ENCODE measurements around the gene AGPAT3. TPM values are rescaled to one million over a fixed set of nuclear protein-coding genes. Genes with fewer than 3 reads are reported as not detected.
A peak's percentile ranks its signal among the peaks of the same experiment; 100 is the strongest.

Gene AGPAT3
- total RNA-seq, 6 donors from 2014 or later: 55.0 to 102 (median 70.0) TPM

DNA sequence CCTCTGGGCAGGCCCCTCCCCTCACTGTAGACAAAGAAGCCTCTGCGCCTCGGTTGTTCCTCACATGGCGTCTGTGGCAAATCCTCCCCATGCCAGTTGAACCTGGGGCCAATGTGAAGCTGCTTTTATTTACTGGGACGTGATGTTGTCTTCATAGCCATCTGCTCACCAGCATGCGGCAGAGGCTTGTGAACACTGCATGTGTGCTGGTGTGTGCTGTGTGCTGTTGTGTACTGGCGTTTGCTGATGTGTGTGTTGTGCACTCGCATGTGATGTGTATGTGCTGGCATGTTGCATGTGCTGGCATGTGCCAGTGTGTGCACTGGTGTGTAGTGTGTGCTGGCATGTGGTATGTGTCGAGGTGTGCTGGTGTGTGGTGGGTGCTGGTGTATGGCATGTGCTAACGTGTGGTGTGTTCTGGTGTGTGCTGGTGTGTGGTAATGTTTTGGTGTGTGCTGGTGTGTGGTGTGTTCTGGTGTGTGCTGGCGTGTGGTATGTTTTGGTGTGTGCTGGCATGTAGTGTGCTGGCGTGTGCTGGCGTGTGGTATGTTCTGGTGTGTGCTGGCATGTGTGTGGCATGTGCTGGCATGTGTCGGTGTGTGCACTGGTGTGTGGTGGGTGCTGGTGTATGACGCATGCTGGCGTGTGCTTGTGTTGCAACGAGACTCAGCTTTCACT, 109.9 kb downstream of the AGPAT3 start:
- DNase-seq (no peak), ATAC-seq (ENCODE audit: low FRiP score in 2 of 2) (peak; percentile 2 to 16)
- Histone ChIP-seq H3K4me3 (no peak overlapping the region), H3K27me3 (no peaks in the 10 kb centered on the region), H3K27ac (no peak overlapping the region), H3K4me1 (peaks cover 3 to 23% (median 14%) of the 10 kb centered on the region in 4 donors), H3K9me3 (no peaks in the 10 kb centered on the region), H3K36me3 (peaks cover 9 to 52% (median 45%) of the 10 kb centered on the region in 4 donors)
- WGBS, 2 donors: 83 to 90% methylated on average over 15 to 16 of the region's 16 CpGs
- TF ChIP-seq POLR2AphosphoS5 (IDR thresholded peaks at IDR 0.05) (no peak), POLR2A (IDR thresholded peaks at IDR 0.05) (no peak), EP300 (IDR thresholded peaks at IDR 0.05) (no peak)
- TF ChIP-seq, protein P1, sequence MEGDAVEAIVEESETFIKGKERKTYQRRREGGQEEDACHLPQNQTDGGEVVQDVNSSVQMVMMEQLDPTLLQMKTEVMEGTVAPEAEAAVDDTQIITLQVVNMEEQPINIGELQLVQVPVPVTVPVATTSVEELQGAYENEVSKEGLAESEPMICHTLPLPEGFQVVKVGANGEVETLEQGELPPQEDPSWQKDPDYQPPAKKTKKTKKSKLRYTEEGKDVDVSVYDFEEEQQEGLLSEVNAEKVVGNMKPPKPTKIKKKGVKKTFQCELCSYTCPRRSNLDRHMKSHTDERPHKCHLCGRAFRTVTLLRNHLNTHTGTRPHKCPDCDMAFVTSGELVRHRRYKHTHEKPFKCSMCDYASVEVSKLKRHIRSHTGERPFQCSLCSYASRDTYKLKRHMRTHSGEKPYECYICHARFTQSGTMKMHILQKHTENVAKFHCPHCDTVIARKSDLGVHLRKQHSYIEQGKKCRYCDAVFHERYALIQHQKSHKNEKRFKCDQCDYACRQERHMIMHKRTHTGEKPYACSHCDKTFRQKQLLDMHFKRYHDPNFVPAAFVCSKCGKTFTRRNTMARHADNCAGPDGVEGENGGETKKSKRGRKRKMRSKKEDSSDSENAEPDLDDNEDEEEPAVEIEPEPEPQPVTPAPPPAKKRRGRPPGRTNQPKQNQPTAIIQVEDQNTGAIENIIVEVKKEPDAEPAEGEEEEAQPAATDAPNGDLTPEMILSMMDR (IDR thresholded peaks at IDR 0.05): no peak

DNA sequence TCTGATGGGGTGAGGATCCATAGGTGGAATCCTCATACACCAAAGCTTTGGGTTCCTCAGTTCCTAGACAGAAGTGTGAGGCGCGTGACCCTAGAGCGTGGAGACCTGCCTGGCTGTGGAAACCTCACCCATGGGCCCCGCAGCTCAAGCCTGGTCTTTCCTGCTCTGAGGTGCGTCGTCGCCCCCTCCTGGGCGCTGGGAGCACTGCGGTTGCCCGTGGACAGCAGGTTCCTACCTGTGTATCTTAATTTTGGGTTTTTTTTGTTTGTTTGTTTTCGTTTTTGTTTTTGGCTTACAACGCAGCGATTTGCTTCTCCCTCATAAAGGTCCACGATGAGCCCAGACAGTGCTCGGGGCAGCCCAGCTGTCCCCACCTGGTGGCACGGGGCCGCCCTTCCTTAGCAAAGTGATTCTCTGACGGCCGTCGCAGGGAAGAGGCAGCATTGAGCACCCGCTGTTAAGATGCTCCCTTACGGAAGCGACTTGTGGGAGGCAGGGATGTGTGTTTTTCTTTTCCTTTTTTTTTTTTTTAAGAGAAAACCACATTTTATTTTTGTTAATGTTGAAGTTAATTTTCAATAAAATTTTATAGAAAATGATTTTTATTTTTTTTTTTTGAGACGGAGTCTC, 110.6 kb downstream of the AGPAT3 start:
- Histone ChIP-seq H3K27ac (no peak overlapping the region), H3K27me3 (no peaks in the 10 kb centered on the region), H3K36me3 (peaks cover 6 to 50% (median 40%) of the 10 kb centered on the region in 4 donors), H3K4me3 (no peak overlapping the region), H3K9me3 (no peaks in the 10 kb centered on the region), H3K4me1 (peaks cover 3 to 23% (median 14%) of the 10 kb centered on the region in 4 donors)
- 37 to 45% methylated on average over 21 to 24 of the region's 24 CpGs for WGBS, 2 donors
- no peak for TF ChIP-seq EP300 (IDR thresholded peaks at IDR 0.05)
- TF ChIP-seq, protein P1 (IDR thresholded peaks at IDR 0.05): peak; percentile 83 to 92 (median 88)
- DNase-seq (peak; percentile 79 to 96), ATAC-seq (ENCODE audit: low FRiP score in 2 of 2) (peak; percentile 84)

DNA sequence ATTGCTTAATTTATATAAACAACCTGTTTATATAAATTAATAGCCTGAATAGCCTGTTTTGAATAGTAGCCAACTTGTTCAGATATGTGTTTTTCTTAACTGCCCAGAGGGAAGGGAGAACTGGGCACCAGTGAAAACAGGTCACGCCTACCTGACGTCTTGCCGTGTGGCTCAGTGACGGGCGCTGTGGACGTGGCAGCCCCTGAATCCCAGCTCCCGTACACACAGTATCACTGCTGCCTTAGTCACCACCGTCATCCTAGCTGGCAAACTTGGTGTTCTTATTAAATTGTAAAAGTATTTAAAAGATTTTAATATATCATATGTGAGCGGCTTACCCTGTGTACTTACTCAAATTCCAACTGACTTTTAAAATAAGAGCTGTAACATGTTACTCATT, 111.6 kb downstream of the AGPAT3 start:
- Histone ChIP-seq H3K27ac (no peak overlapping the region), H3K36me3 (peaks cover 4 to 50% (median 39%) of the 10 kb centered on the region in 4 donors), H3K27me3 (no peaks in the 10 kb centered on the region), H3K9me3 (no peaks in the 10 kb centered on the region), H3K4me3 (no peak overlapping the region), H3K4me1 (peaks cover 3 to 23% (median 14%) of the 10 kb centered on the region in 4 donors)
- 89 to 92% methylated on average over 9 of the region's 9 CpGs for WGBS, 2 donors
- TF ChIP-seq EP300 (IDR thresholded peaks at IDR 0.05): no peak
- TF ChIP-seq, protein P1 (IDR thresholded peaks at IDR 0.05): no peak
- TF ChIP-seq POLR2AphosphoS5 (IDR thresholded peaks at IDR 0.05): no peak
- TF ChIP-seq POLR2A (IDR thresholded peaks at IDR 0.05): no peak
- DNase-seq: peak in 1 of 2 donors; percentile 54
- no peak for ATAC-seq (ENCODE audit: low FRiP score in 2 of 2)

DNA sequence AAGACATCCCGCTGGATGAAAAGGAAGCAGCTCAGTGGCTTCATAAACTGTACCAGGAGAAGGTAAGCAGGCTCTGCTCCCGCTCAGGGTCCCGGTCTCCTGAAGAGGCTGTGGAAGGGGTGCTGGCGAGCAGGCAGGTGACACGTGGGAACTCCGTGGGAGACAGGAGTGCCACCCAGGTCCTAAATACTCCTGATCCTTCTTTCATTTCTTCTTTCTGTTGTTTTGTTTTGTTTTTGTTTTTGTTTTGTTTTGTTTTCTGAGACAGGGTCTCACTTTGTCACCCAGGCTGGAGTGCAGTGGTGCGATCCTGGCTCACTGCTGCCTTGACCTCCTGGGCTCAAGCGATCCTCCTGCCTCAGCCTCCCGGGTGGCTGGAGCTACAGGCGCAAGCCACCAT, 113.0 kb downstream of the AGPAT3 start:
- Histone ChIP-seq H3K36me3 (peaks cover 9 to 53% (median 42%) of the 10 kb centered on the region in 4 donors), H3K9me3 (no peaks in the 10 kb centered on the region), H3K4me3 (no peak overlapping the region), H3K27me3 (no peaks in the 10 kb centered on the region), H3K27ac (no peak overlapping the region), H3K4me1 (peaks cover 3 to 13% (median 8%) of the 10 kb centered on the region in 4 donors)
- 95 to 97% methylated on average over 10 of the region's 10 CpGs for WGBS, 2 donors
- TF ChIP-seq, protein P1 (IDR thresholded peaks at IDR 0.05): no peak
- TF ChIP-seq POLR2AphosphoS5 (IDR thresholded peaks at IDR 0.05) (no peak), EP300 (IDR thresholded peaks at IDR 0.05) (no peak), POLR2A (IDR thresholded peaks at IDR 0.05) (no peak)
- DNase-seq (no peak), ATAC-seq (ENCODE audit: low FRiP score in 2 of 2) (no peak)

Measured in upper lobe of left lung (tissue), 6 donors.